K562 (cell line): ENCODE results near the gene ZNF581. TPM values are rescaled to one million over a fixed set of nuclear protein-coding genes. Genes with fewer than 3 reads are reported as not detected.

Experiments used
- ATAC-seq: fragments of 200-7000 bp; cut with Tn5 transposase; 3 replicates; pipeline ENCODE4 v1.9.1; 2020; ENCODE audit warnings: moderate library complexity
- BruUV-seq: library from RNA; stranded (reverse); fragments of 400-500 nt; replicated peaks from 2 replicates; lab custom pipeline; 2021; lab: Mats Ljungman, UMichigan
- CTCF ChIA-PET: fragments of 300-600 bp; formaldehyde crosslinking; extraction: SDS; loops from one replicate; lab custom pipeline; 2021; ENCODE audit warnings: low intra/inter-chr PET ratio; lab: Yijun Ruan, JAX
- POLR2A ChIA-PET: fragments of 300-600, 350-650 bp; sonication (Branson Sonifier 250); formaldehyde crosslinking; extraction: SDS; loops from one replicate; lab custom pipeline; 2021; ENCODE audit warnings: antibody characterized with exemption, inconsistent platforms; lab: Yijun Ruan, JAX
- DNase-seq, 4 experiments: peaks; one replicate each; pipeline versions ENCODE4 v3.0.0 to v3.0.0-alpha.2; 2011 to 2018; ENCODE audit warnings: low spot score in 3 of 4, mixed read lengths in 3 of 4; ENCODE audit errors: extremely low read depth in 1 of 4
- FAIRE-seq: peaks from 2 replicates; lab custom pipeline; 2011; peaks lifted over from hg19 to GRCh38; lab: Jason Lieb, UNC
- H2AFZ ChIP-seq: 2 replicates; pipeline ENCODE4 v1.6.0; 2011; ENCODE audit warnings: low read depth, low read length, control low read depth, inconsistent platforms
- H3K27ac ChIP-seq: fragments of 200-600 bp; 3 replicates; pipeline ENCODE4 v1.8.0; 2011; ENCODE audit warnings: low read depth, mild to moderate bottlenecking, control low read depth, inconsistent platforms, low read length, moderate library complexity, mixed read lengths; ENCODE audit errors: extremely low read depth
- H3K27me3 ChIP-seq, 2 experiments: fragments of 300-600 bp in 1 of 2; 2 replicates in 1 of 2; 3 replicates in 1 of 2; pipeline versions ENCODE4 v1.6.0 to v1.8.0; 2011; ENCODE audit warnings: inconsistent platforms in 2 of 2, low read length in 2 of 2, mild to moderate bottlenecking in 1 of 2, mixed read lengths in 1 of 2, moderate library complexity in 1 of 2; ENCODE audit not compliant: control insufficient read depth in 2 of 2, insufficient read depth in 2 of 2
- H3K36me3 ChIP-seq: fragments of 300-600 bp; 3 replicates; pipeline ENCODE4 v1.8.0; 2011; ENCODE audit warnings: mild to moderate bottlenecking, low read length, inconsistent platforms; ENCODE audit not compliant: control insufficient read depth, insufficient read depth
- H3K4me1 ChIP-seq, 2 experiments: fragments of 200-600 bp in 1 of 2; replicated peaks in 1 of 2; 2 replicates in 1 of 2; 3 replicates in 1 of 2; pipeline versions ENCODE4 v1.5.1 to v1.8.0; 2011; ENCODE audit warnings: inconsistent platforms in 2 of 2, low read length in 2 of 2, mild to moderate bottlenecking in 1 of 2, mixed read lengths in 1 of 2, moderate library complexity in 1 of 2; ENCODE audit not compliant: control insufficient read depth in 2 of 2, insufficient read depth in 2 of 2
- H3K4me2 ChIP-seq: 2 replicates; pipeline ENCODE4 v1.6.1; 2011; ENCODE audit warnings: low read length, control low read depth, inconsistent platforms, mixed read lengths; ENCODE audit not compliant: insufficient read depth
- H3K4me3 ChIP-seq: fragments of 200-600 bp; sonication (generic), shearing (Covaris generic); 2 replicates; pipeline ENCODE4 v1.5.1; 2016; ENCODE audit warnings: control low read depth, inconsistent platforms
- H3K79me2 ChIP-seq: fragments of 200-600 bp; 3 replicates; pipeline ENCODE4 v1.8.0; 2011; ENCODE audit warnings: low read length, inconsistent platforms; ENCODE audit not compliant: control insufficient read depth, insufficient read depth
- H3K9ac ChIP-seq, 2 experiments: 2 replicates each; pipeline versions ENCODE4 v1.6.0 to v1.6.1; 2011; ENCODE audit warnings: low read depth in 2 of 2, low read length in 2 of 2, control low read depth in 1 of 2, inconsistent platforms in 1 of 2, mild to moderate bottlenecking in 1 of 2, mixed read lengths in 1 of 2; ENCODE audit not compliant: insufficient read depth in 1 of 2
- H3K9me1 ChIP-seq: one replicate; pipeline ENCODE4 v1.6.0; 2011; ENCODE audit warnings: inconsistent platforms, mild to moderate bottlenecking, low read length, moderate library complexity; ENCODE audit not compliant: control insufficient read depth, insufficient read depth
- H3K9me3 ChIP-seq: replicated peaks from 2 replicates; pipeline ENCODE4 v1.5.1; 2011; ENCODE audit warnings: low read depth, low read length, inconsistent platforms; ENCODE audit not compliant: control insufficient read depth, insufficient read depth
- H4K20me1 ChIP-seq: replicated peaks from 2 replicates; pipeline ENCODE4 v1.6.1; 2011; ENCODE audit warnings: low read length, inconsistent platforms, mixed read lengths; ENCODE audit not compliant: control insufficient read depth, insufficient read depth
- CEBPG ChIP-seq, 3 experiments: fragments of 200-800 bp in 1 of 3; sonication (Bioruptor generic) in 1 of 3; sonication (generic) in 1 of 3; formaldehyde crosslinking in 1 of 3; IDR thresholded peaks in 2 of 3; conservative IDR thresholded peaks in 1 of 3; 2 replicates each; pipeline versions ENCODE4 v1.6.1 to v1.8.0; 2016 to 2022; ENCODE audit warnings: missing compliant biosample characterization in 2 of 3, missing genetic modification characterization in 2 of 3, mild to moderate bottlenecking in 1 of 3, missing genetic modification reagents in 1 of 3
- E2F3 ChIP-seq: fragments of 250-450 bp; sonication (Bioruptor Pico); IDR thresholded peaks from 2 replicates; pipeline ENCODE4 v1.4.0; 2020; ENCODE audit warnings: mild to moderate bottlenecking
- ZNF583 ChIP-seq: fragments of 250-450 bp; sonication (Bioruptor Pico); IDR thresholded peaks from 2 replicates; pipeline ENCODE4 v1.4.0; 2020
- ZNF668 ChIP-seq: fragments of 250-450 bp; sonication (Bioruptor Pico); IDR thresholded peaks from 2 replicates; pipeline ENCODE4 v1.8.0; 2022; ENCODE audit warnings: mild to moderate bottlenecking, inconsistent platforms
- WGBS: fragments of 100-300 bp; shearing (Covaris generic); methylation state at CpG from one replicate; pipeline ENCODE4 v1.1.6; 2016; ENCODE audit warnings: low coverage, mixed read lengths; ENCODE audit not compliant: insufficient coverage; ENCODE audit errors: missing lambda C conversion rate; 5-methylcytosine and 5-hydroxymethylcytosine counted together
- in situ Hi-C: fragments of 300-500 bp; cut with MboI; formaldehyde crosslinking; loops from 4 replicates; pipeline ENCODE4 v1.15.0; 2018; ENCODE audit warnings: inconsistent platforms, mixed read lengths
- intact Hi-C: fragments of 100-400 bp; cut with micrococcal nuclease; formaldehyde crosslinking; loops from 2 replicates; pipeline ENCODE4 v1.14.2; 2022
- polyA plus RNA-seq, 8 experiments: library from polyadenylated mRNA; depleted of rRNA in 4 of 8; stranded (reverse) in 5 of 8; unstranded in 3 of 8; fragments of >200 nt; fragmentation: Nextera tagmentation in 2 of 8; fragmentation: Illumina TruSeq in 1 of 8; extraction: Ambion mirVana in 2 of 8; extraction: Trizol in 1 of 8; gene quantifications; 2 replicates each; pipeline versions ENCODE4 v1.2.1 to v1.2.3, GENCODE V29; 2011 to 2014; ENCODE audit warnings: inconsistent platforms in 1 of 8, missing spikeins in 1 of 8
- total RNA-seq, 7 experiments: library from RNA; depleted of rRNA in 6 of 7; stranded (reverse); fragments of >200 nt in 6 of 7; fragmentation: Illumina TruSeq in 2 of 7; extraction: Trizol in 2 of 7; gene quantifications; 2 replicates each; pipeline versions ENCODE4 v1.2.1 to v1.2.3, GENCODE V29; 2011 to 2021; ENCODE audit warnings: low replicate concordance in 1 of 7

The ZNF581 gene
- total and polyA plus RNA-seq, 9 of the 15 experiments (the other 6 are each of a cell fraction or from before 2014, with no cell fraction given) = 2.4 to 39.4 (median 15.4) TPM

DNA sequence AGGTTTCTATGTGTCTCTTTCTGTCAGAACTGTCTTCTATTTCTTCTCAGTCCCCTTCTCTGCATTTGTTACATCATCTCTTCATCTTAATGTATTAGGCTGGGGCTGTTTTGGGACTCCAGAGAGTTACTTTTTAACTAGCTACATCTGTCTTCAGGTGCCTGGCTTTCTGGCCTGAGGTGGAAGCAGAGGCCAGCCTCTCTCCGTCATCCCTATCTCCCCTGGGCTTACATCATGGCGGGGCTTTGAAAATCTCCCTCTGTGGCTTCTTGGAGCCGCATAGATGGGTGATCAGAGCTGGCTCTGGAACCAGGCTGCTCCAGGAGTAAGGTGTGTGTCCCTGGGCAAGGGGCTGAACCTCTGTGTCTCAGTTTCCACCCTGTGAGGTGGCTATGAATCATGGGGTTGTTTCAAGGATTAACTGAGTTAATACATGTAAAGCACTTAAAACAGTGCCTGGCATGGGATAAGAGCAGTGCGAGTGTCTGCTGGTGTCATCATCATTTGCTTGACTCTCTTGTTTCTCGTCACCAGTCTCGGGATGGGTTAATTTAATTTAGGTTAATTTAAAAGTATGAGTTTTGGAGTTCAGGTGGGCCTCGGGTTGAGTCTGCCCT lies 33.5 kb downstream of the ZNF581 start:
- H3K27me3 ChIP-seq = no peaks in the 10 kb centered on the region
- peaks cover 41 to 67% of the 10 kb centered on the region in 2 experiments for H3K4me1 ChIP-seq
- ChIA-PET CTCF (no interaction called here), POLR2A (interaction anchor here (0.6 to 1.6 kb wide), 6 partner anchors 14 to 117 kb away, joined by 3 to 4 read pairs (median 3); partner anchors contain the start of gene U2AF2)
- in situ Hi-C loops = no loop called here
- DNase-seq = no peak
- WGBS = 40% methylated on average over 7 of the region's 7 CpGs
- ATAC-seq = no peak
- peaks cover 6% of the 10 kb centered on the region for H3K9me1 ChIP-seq
- H3K79me2 ChIP-seq = peaks cover 88% of the 10 kb centered on the region
- peak; percentile 32 for FAIRE-seq
- peak overlapping the region; percentile 54 for H3K27ac ChIP-seq
- TF ChIP-seq E2F3 (CRISPR knock-in tag) (no peak), CEBPG (CRISPR knock-in tag; IDR thresholded peaks at IDR 0.05) (peak; percentile 26; the same call in 1 of the 2 replicates), CEBPG (tag; conservative IDR thresholded peaks at IDR 0.05 in 1 of 2, IDR thresholded peaks at IDR 0.05 in 1 of 2) (no peak), ZNF668 (CRISPR knock-in tag) (no peak), ZNF583 (CRISPR knock-in tag) (no peak)
- no TSS peak for BruUV-seq
- H3K9me3 ChIP-seq = no peaks in the 10 kb centered on the region
- intact Hi-C loops = no loop called here
- peak overlapping the region; percentile 81 to 88; a peak in 3 of 4 replicates for H3K9ac ChIP-seq
- peaks cover 85% of the 10 kb centered on the region; the same call in 2 of the 3 replicates for H3K36me3 ChIP-seq
- H3K4me3 ChIP-seq = peak overlapping the region; percentile 83
- H4K20me1 ChIP-seq = peaks cover 33% of the 10 kb centered on the region
- no peak overlapping the region for H2AFZ ChIP-seq
- peak overlapping the region; percentile 89 for H3K4me2 ChIP-seq
